Measurements from ENCODE around the gene ADIPOQ. TPM values are rescaled to one million over a fixed set of nuclear protein-coding genes. Genes with fewer than 3 reads are reported as not detected.

ADIPOQ gene
- total RNA-seq, 1 experiment from 2014 or later = not detected

GRCh38 chr3:186831798-186832197, 10.7 kb upstream of the ADIPOQ start:
- no peaks in the 10 kb centered on the region for H3K4me1 ChIP-seq (ENCODE audit: insufficient read depth, low read length)
- H3K27me3 ChIP-seq (ENCODE audit: insufficient read depth, low read length) = peaks cover 3% of the 10 kb centered on the region; the same call in 1 of the 2 replicates
- no peak overlapping the region for H3K23ac ChIP-seq (ENCODE audit: insufficient read length, low read depth, low read length)
- H4K8ac ChIP-seq (replicated peaks; ENCODE audit: insufficient read length, low read depth, low read length) = no peak overlapping the region
- Mint-ChIP-seq H3K4me3 (no peak overlapping the region), H3K27me3 (ENCODE audit: low read depth) (peaks cover 63% of the 10 kb centered on the region), H3K36me3 (ENCODE audit: insufficient read depth in 1 of 3, low read depth in 3 of 3) (no peaks in the 10 kb centered on the region), H3K27ac (no peak overlapping the region), H3K9me3 (no peaks in the 10 kb centered on the region; a peak in 1 of 5 replicates), H3K4me1 (peaks cover 7 to 12% of the 10 kb centered on the region in 2 experiments; a peak in 3 of 4 replicates)
- peaks cover 6% of the 10 kb centered on the region for H3K23me2 ChIP-seq (ENCODE audit: insufficient read length, low read depth, low read length, poor library complexity, severe bottlenecking)
- no peak overlapping the region for H3T11ph ChIP-seq (ENCODE audit: low read length)
- H2AFZ ChIP-seq (ENCODE audit: low read length) = no peak overlapping the region
- H3K9ac ChIP-seq (ENCODE audit: extremely low read depth, insufficient read length, low read length) = no peak overlapping the region
- no peak overlapping the region for H2AK5ac ChIP-seq (ENCODE audit: insufficient read length, low read length)
- H3K9me3 ChIP-seq (ENCODE audit: control insufficient read depth, low read depth, low read length) = no peaks in the 10 kb centered on the region
- H2BK120ac ChIP-seq (ENCODE audit: low read depth, low read length, poor library complexity, severe bottlenecking) = no peak overlapping the region
- H4K5ac ChIP-seq (ENCODE audit: insufficient read length, low read depth, low read length) = no peak overlapping the region
- no peak overlapping the region for H3K4me2 ChIP-seq (ENCODE audit: insufficient read depth, insufficient read length, low read length)
- no peak overlapping the region for H3K27ac ChIP-seq (ENCODE audit: insufficient read length, low read depth, low read length)
- TF ChIP-seq, protein P1, sequence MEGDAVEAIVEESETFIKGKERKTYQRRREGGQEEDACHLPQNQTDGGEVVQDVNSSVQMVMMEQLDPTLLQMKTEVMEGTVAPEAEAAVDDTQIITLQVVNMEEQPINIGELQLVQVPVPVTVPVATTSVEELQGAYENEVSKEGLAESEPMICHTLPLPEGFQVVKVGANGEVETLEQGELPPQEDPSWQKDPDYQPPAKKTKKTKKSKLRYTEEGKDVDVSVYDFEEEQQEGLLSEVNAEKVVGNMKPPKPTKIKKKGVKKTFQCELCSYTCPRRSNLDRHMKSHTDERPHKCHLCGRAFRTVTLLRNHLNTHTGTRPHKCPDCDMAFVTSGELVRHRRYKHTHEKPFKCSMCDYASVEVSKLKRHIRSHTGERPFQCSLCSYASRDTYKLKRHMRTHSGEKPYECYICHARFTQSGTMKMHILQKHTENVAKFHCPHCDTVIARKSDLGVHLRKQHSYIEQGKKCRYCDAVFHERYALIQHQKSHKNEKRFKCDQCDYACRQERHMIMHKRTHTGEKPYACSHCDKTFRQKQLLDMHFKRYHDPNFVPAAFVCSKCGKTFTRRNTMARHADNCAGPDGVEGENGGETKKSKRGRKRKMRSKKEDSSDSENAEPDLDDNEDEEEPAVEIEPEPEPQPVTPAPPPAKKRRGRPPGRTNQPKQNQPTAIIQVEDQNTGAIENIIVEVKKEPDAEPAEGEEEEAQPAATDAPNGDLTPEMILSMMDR (conservative IDR thresholded peaks at IDR 0.05) = no peak
- H3K4ac ChIP-seq (ENCODE audit: low read depth, low read length) = no peak overlapping the region
- no peak overlapping the region for H3K14ac ChIP-seq (ENCODE audit: insufficient read depth, low read length)
- no peak overlapping the region for H2BK20ac ChIP-seq (ENCODE audit: low read depth, low read length, poor library complexity, severe bottlenecking)
- no peaks in the 10 kb centered on the region for H3K79me2 ChIP-seq (ENCODE audit: insufficient read depth, low read length)
- H4K91ac ChIP-seq (ENCODE audit: insufficient read length, low read depth, low read length) = no peak overlapping the region
- no peaks in the 10 kb centered on the region for H4K20me1 ChIP-seq (ENCODE audit: control insufficient read depth, insufficient read depth, insufficient read length)
- H2BK15ac ChIP-seq (ENCODE audit: low read depth, low read length) = no peak overlapping the region
- no peak for DNase-seq
- H3K18ac ChIP-seq (ENCODE audit: insufficient read length, low read depth, low read length) = no peak overlapping the region
- H2BK12ac ChIP-seq (ENCODE audit: insufficient read length, low read depth, low read length) = no peak overlapping the region
- H3K56ac ChIP-seq (ENCODE audit: insufficient read length, low read depth, low read length) = no peak overlapping the region
- no peaks in the 10 kb centered on the region for H3K79me1 ChIP-seq (ENCODE audit: insufficient read depth, low read depth, low read length, poor library complexity, severe bottlenecking)
- H2BK5ac ChIP-seq (ENCODE audit: insufficient read length, low read length) = no peak overlapping the region
- WGBS (ENCODE audit: extremely low coverage, insufficient read length, low lambda C conversion rate) = no CpG with 5 or more reads among the region's 4 CpGs

Data from H9 (cell line).